ENCODE measurements around the gene G6PC1. TPM values are rescaled to one million over a fixed set of nuclear protein-coding genes. Genes with fewer than 3 reads are reported as not detected.
A peak's percentile ranks its signal among the peaks of the same experiment; 100 is the strongest.
"Not testable (repeated sequence)": the region's sequence is repeated elsewhere in the genome, so short reads cannot be mapped to it uniquely, and the experiment has no call there.

G6PC1 gene
- total RNA-seq, 4 donors from 2014 or later, result 0.06 TPM; not detected in 3

DNA sequence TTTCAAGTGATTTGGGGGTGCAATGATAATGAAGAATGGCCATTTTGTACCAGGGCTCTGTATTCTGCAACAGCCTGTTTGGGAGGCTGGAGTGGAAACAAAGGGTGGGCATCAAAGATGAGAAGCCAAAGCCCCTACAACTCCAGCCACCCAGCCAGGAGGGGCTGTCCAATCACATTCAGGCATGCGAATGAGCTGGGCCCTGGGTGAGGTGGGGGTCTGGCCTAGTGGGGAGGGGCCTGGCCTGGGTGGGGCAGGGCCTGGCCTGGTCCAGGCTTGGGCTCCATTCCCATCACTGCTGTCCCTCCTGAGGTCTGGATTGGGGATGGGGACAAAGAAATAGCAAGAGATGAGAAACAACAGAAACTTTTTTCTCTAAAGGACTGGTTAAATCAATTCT is 43.2 kb upstream of the G6PC1 start:
- TF ChIP-seq POLR2AphosphoS5 (IDR thresholded peaks at IDR 0.05) (no peak), POLR2A (IDR thresholded peaks at IDR 0.05; ENCODE audit: low read depth) (no peak), EP300 (IDR thresholded peaks at IDR 0.05) (no peak), CTCF (IDR thresholded peaks at IDR 0.05) (no peak)
- H3K27me3 ChIP-seq, result no peaks in the 10 kb centered on the region
- peaks cover 3 to 49% (median 42%) of the 10 kb centered on the region in 4 donors for H3K4me1 ChIP-seq
- intact Hi-C loops (cut with DNase I), result no loop called here
- no peak for DNase-seq (ENCODE audit: extremely low spot score)
- H3K27ac ChIP-seq (replicated peaks in 1 of 4), result peak overlapping the region; percentile 40 to 88 (median 73)
- no peak overlapping the region for H3K4me3 ChIP-seq
- no peaks in the 10 kb centered on the region for H3K9me3 ChIP-seq
- peaks cover 0 to 37% (median 16%) of the 10 kb centered on the region in 4 donors for H3K36me3 ChIP-seq
- 44% methylated on average over 1 of the region's 1 CpG for WGBS

- H3K27me3 ChIP-seq, result no peaks in the 10 kb centered on the region
- no peaks in the 10 kb centered on the region for H3K9me3 ChIP-seq
- TF ChIP-seq POLR2A (IDR thresholded peaks at IDR 0.05; ENCODE audit: low read depth) (no peak), EP300 (IDR thresholded peaks at IDR 0.05) (no peak), POLR2AphosphoS5 (IDR thresholded peaks at IDR 0.05) (no peak), CTCF (IDR thresholded peaks at IDR 0.05) (no peak)
- intact Hi-C loops (cut with DNase I), result no loop called here
- peaks cover 0 to 17% (median 13%) of the 10 kb centered on the region in 4 donors for H3K4me1 ChIP-seq
- H3K4me3 ChIP-seq, result no peak overlapping the region
- H3K36me3 ChIP-seq, result peaks cover 0 to 41% (median 22%) of the 10 kb centered on the region in 4 donors
- H3K27ac ChIP-seq (replicated peaks in 1 of 4), result peak overlapping the region in 1 of 4 donors; percentile 74
- DNase-seq (ENCODE audit: extremely low spot score), result no peak
- 81% methylated on average over 7 of the region's 7 CpGs for WGBS
Observed at GRCh38 chr17:42865638-42866094, 34.9 kb upstream of the G6PC1 start.

GRCh38 chr17:42866216-42866615 is 34.4 kb upstream of the G6PC1 start:
- no peak for DNase-seq (ENCODE audit: extremely low spot score)
- H3K27me3 ChIP-seq, result no peaks in the 10 kb centered on the region
- no peak overlapping the region for H3K27ac ChIP-seq (replicated peaks in 1 of 4)
- TF ChIP-seq POLR2AphosphoS5 (IDR thresholded peaks at IDR 0.05) (no peak), CTCF (IDR thresholded peaks at IDR 0.05) (no peak), POLR2A (IDR thresholded peaks at IDR 0.05; ENCODE audit: low read depth) (no peak), EP300 (IDR thresholded peaks at IDR 0.05) (no peak)
- no peaks in the 10 kb centered on the region for H3K9me3 ChIP-seq
- intact Hi-C loops (cut with DNase I), result no loop called here
- WGBS, result 77% methylated on average over 3 of the region's 4 CpGs
- peaks cover 0 to 17% (median 13%) of the 10 kb centered on the region in 4 donors for H3K4me1 ChIP-seq
- H3K36me3 ChIP-seq, result peaks cover 0 to 45% (median 22%) of the 10 kb centered on the region in 4 donors
- H3K4me3 ChIP-seq, result no peak overlapping the region

DNA sequence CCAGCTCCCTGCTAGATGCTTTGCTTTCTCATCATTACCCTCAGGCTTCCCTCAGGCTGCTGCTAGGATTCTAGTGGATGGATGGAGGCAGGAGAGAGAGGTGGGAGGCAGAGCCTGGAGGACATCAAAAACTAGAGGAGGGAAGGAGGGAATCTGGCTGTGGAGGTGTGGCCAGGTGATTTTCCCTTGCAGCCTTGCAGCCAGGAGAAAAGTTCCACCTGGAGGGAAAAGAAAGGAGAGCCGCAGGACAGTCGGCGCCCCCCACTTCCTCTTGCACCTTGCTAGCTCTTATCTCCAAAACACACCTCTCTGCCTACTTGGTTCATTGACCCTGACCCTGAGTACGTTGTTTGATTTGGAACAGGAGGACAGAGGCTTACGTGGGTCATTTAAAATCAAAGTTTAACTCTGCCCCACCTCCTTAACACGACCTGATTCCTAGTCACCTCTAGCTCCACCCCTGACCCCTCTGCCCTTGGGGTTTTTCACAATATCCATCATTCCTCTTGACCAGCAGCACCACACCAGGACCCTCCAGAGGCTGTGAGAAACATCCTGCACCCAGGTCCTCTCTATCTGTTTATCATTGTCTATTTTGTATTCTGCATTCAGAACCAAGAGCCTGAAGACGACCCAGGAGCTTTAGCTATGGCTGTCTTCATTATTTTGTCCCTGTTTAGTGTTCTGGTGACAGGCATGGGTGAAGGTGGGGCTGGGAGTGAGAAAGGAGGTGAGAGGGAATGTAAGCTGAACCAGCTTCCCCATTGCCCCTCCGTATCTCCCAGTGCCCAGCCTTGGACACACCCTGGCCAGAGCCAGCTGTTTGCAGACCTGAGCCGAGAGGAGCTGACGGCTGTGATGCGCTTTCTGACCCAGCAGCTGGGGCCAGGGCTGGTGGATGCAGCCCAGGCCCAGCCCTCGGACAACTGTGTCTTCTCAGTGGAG is 33.7 kb upstream of the G6PC1 start:
- Histone ChIP-seq H3K9me3 (no peaks in the 10 kb centered on the region), H3K36me3 (peaks cover 0 to 47% (median 23%) of the 10 kb centered on the region in 4 donors), H3K27ac (replicated peaks in 1 of 4) (no peak overlapping the region), H3K4me3 (no peak overlapping the region), H3K27me3 (no peaks in the 10 kb centered on the region), H3K4me1 (peaks cover 0 to 17% (median 13%) of the 10 kb centered on the region in 4 donors)
- TF ChIP-seq POLR2AphosphoS5 (IDR thresholded peaks at IDR 0.05), result no peak
- TF ChIP-seq CTCF (IDR thresholded peaks at IDR 0.05), result no peak
- no peak for TF ChIP-seq POLR2A (IDR thresholded peaks at IDR 0.05; ENCODE audit: low read depth)
- no peak for TF ChIP-seq EP300 (IDR thresholded peaks at IDR 0.05)
- 56% methylated on average over 8 of the region's 12 CpGs for WGBS
- intact Hi-C loops (cut with DNase I), result no loop called here
- DNase-seq (ENCODE audit: extremely low spot score), result no peak

DNA sequence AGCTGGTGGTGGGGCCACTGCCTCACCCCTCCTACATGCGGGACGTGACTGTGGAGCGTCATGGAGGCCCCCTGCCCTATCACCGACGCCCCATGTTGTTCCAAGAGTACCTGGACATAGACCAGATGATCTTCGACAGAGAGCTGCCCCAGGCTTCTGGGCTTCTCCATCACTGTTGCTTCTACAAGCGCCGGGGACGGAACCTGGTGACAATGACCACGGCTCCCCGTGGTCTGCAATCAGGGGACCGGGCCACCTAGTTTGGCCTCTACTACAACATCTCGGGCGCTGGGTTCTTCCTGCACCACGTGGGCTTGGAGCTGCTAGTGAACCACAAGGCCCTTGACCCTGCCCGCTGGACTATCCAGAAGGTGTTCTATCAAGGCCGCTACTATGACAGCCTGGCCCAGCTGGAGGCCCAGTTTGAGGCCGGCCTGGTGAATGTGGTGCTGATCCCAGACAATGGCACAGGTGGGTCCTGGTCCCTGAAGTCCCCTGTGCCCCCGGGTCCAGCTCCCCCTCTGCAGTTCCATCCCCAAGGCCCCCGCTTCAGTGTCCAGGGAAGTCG is 32.8 kb upstream of the G6PC1 start:
- H3K4me3 ChIP-seq; H3K9me3 ChIP-seq; H3K27me3 ChIP-seq; intact Hi-C loops (cut with DNase I); DNase-seq (ENCODE audit: extremely low spot score); H3K27ac ChIP-seq (replicated peaks in 1 of 4): not testable (repeated sequence)
- Histone ChIP-seq H3K4me1 (peaks cover 0 to 17% (median 13%) of the 10 kb centered on the region in 4 donors), H3K36me3 (peaks cover 0 to 56% (median 27%) of the 10 kb centered on the region in 4 donors)
- WGBS, result 97% methylated on average over 12 of the region's 21 CpGs
